H9 (cell line): ENCODE results near the gene EMB. TPM values are rescaled to one million over a fixed set of nuclear protein-coding genes. Genes with fewer than 3 reads are reported as not detected.
"Not testable (repeated sequence)": the region's sequence is repeated elsewhere in the genome, so short reads cannot be mapped to it uniquely, and the experiment has no call there.

ENCODE experiments used
- DNase-seq: peaks from one replicate; pipeline ENCODE4 v3.0.0-alpha.2; 2017
- H2AFZ ChIP-seq: one replicate; pipeline ENCODE4 v1.6.1; 2013; ENCODE audit warnings: mild to moderate bottlenecking, low read length, control low read depth, moderate library complexity
- H2AK5ac ChIP-seq: 2 replicates; pipeline ENCODE4 v1.6.1; 2013; ENCODE audit warnings: low read length, control low read depth, mixed read lengths; ENCODE audit not compliant: insufficient read length
- H2BK120ac ChIP-seq: one replicate; pipeline ENCODE4 v1.6.1; 2013; ENCODE audit warnings: low read depth, mild to moderate bottlenecking, low read length, control low read depth, inconsistent platforms; ENCODE audit not compliant: poor library complexity, severe bottlenecking
- H2BK12ac ChIP-seq: 2 replicates; pipeline ENCODE4 v1.6.1; 2013; ENCODE audit warnings: low read length, control low read depth, mixed read lengths, low read depth; ENCODE audit not compliant: insufficient read length
- H2BK15ac ChIP-seq: 2 replicates; pipeline ENCODE4 v1.6.1; 2013; ENCODE audit warnings: low read depth, low read length, control low read depth
- H2BK20ac ChIP-seq: one replicate; pipeline ENCODE4 v1.6.1; 2013; ENCODE audit warnings: low read depth, mild to moderate bottlenecking, low read length, control low read depth, inconsistent platforms; ENCODE audit not compliant: poor library complexity, severe bottlenecking
- H2BK5ac ChIP-seq: 2 replicates; pipeline ENCODE4 v1.6.1; 2013; ENCODE audit warnings: low read length, control low read depth, mixed read lengths; ENCODE audit not compliant: insufficient read length
- H3K14ac ChIP-seq: 2 replicates; pipeline ENCODE4 v1.6.1; 2013; ENCODE audit warnings: low read length, control low read depth; ENCODE audit not compliant: insufficient read depth
- H3K18ac ChIP-seq: 2 replicates; pipeline ENCODE4 v1.6.1; 2013; ENCODE audit warnings: low read depth, mild to moderate bottlenecking, mixed read lengths, low read length, control low read depth; ENCODE audit not compliant: insufficient read length
- H3K23ac ChIP-seq: 2 replicates; pipeline ENCODE4 v1.6.1; 2013; ENCODE audit warnings: low read length, control low read depth, mixed read lengths, low read depth; ENCODE audit not compliant: insufficient read length
- H3K23me2 ChIP-seq: 2 replicates; pipeline ENCODE4 v1.6.1; 2013; ENCODE audit warnings: low read depth, mild to moderate bottlenecking, mixed read lengths, low read length, control low read depth; ENCODE audit not compliant: insufficient read length, poor library complexity, severe bottlenecking
- H3K27ac ChIP-seq: 2 replicates; pipeline ENCODE4 v1.5.1; 2013; ENCODE audit warnings: low read length, control low read depth, mixed read lengths, low read depth; ENCODE audit not compliant: insufficient read length
- H3K27me3 ChIP-seq: 2 replicates; pipeline ENCODE4 v1.6.1; 2013; ENCODE audit warnings: low read length, control low read depth, inconsistent platforms; ENCODE audit not compliant: insufficient read depth
- H3K4ac ChIP-seq: 2 replicates; pipeline ENCODE4 v1.6.1; 2013; ENCODE audit warnings: low read depth, mild to moderate bottlenecking, control low read depth, inconsistent platforms, low read length, moderate library complexity
- H3K4me1 ChIP-seq: 2 replicates; pipeline ENCODE4 v1.6.1; 2013; ENCODE audit warnings: low read length, control low read depth, inconsistent platforms; ENCODE audit not compliant: insufficient read depth
- H3K4me2 ChIP-seq: 2 replicates; pipeline ENCODE4 v1.6.1; 2013; ENCODE audit warnings: low read length, control low read depth, mixed read lengths; ENCODE audit not compliant: insufficient read length, insufficient read depth
- H3K56ac ChIP-seq: 2 replicates; pipeline ENCODE4 v1.6.1; 2013; ENCODE audit warnings: low read depth, mild to moderate bottlenecking, mixed read lengths, low read length, control low read depth; ENCODE audit not compliant: insufficient read length
- H3K79me1 ChIP-seq: 2 replicates; pipeline ENCODE4 v1.6.1; 2013; ENCODE audit warnings: low read depth, mild to moderate bottlenecking, moderate library complexity, low read length, control low read depth, inconsistent platforms; ENCODE audit not compliant: insufficient read depth, poor library complexity, severe bottlenecking
- H3K79me2 ChIP-seq: 2 replicates; pipeline ENCODE4 v1.6.1; 2013; ENCODE audit warnings: low read length, control low read depth, inconsistent platforms; ENCODE audit not compliant: insufficient read depth
- H3K9ac ChIP-seq: 2 replicates; pipeline ENCODE4 v1.6.1; 2013; ENCODE audit warnings: low read length, control low read depth, mixed read lengths; ENCODE audit not compliant: insufficient read length; ENCODE audit errors: extremely low read depth
- H3K9me3 ChIP-seq: one replicate; pipeline ENCODE4 v1.6.1; 2013; ENCODE audit warnings: low read depth, low read length, inconsistent platforms; ENCODE audit not compliant: control insufficient read depth
- H3T11ph ChIP-seq: one replicate; pipeline ENCODE4 v1.6.1; 2013; ENCODE audit warnings: mild to moderate bottlenecking, low read length, control low read depth, inconsistent platforms
- H4K20me1 ChIP-seq: one replicate; pipeline ENCODE4 v1.6.1; 2013; ENCODE audit not compliant: control insufficient read depth, insufficient read length, insufficient read depth
- H4K5ac ChIP-seq: 2 replicates; pipeline ENCODE4 v1.6.1; 2013; ENCODE audit warnings: low read depth, mild to moderate bottlenecking, mixed read lengths, low read length, control low read depth; ENCODE audit not compliant: insufficient read length
- H4K8ac ChIP-seq: replicated peaks from 2 replicates; pipeline ENCODE4 v1.6.1; 2013; ENCODE audit warnings: low read length, control low read depth, mixed read lengths, low read depth; ENCODE audit not compliant: insufficient read length
- H4K91ac ChIP-seq: 2 replicates; pipeline ENCODE4 v1.6.1; 2013; ENCODE audit warnings: low read depth, mild to moderate bottlenecking, moderate library complexity, mixed read lengths, low read length, control low read depth; ENCODE audit not compliant: insufficient read length
- H3K27ac Mint-ChIP-seq, 3 experiments: 2 replicates in 2 of 3; 3 replicates in 1 of 3; pipeline ENCODE4 v1.8.0; 2020 to 2021; ENCODE audit warnings: mixed read lengths in 3 of 3, mild to moderate bottlenecking in 1 of 3, moderate library complexity in 1 of 3
- H3K27me3 Mint-ChIP-seq: 2 replicates; pipeline ENCODE4 v1.8.0; 2021; ENCODE audit warnings: low read depth, mild to moderate bottlenecking, moderate library complexity, mixed read lengths
- H3K36me3 Mint-ChIP-seq, 3 experiments: 2 replicates in 2 of 3; 3 replicates in 1 of 3; pipeline ENCODE4 v1.8.0; 2020 to 2021; ENCODE audit warnings: low read depth in 3 of 3, mixed read lengths in 3 of 3; ENCODE audit not compliant: insufficient read depth in 1 of 3
- H3K4me1 Mint-ChIP-seq, 2 experiments: 2 replicates each; pipeline ENCODE4 v1.8.0; 2020; ENCODE audit warnings: mixed read lengths in 2 of 2
- H3K4me3 Mint-ChIP-seq, 2 experiments: 2 replicates in 1 of 2; 3 replicates in 1 of 2; pipeline ENCODE4 v1.8.0; 2020 to 2021; ENCODE audit warnings: mild to moderate bottlenecking in 2 of 2, mixed read lengths in 2 of 2, moderate library complexity in 1 of 2
- H3K9me3 Mint-ChIP-seq, 2 experiments: 2 replicates in 1 of 2; 3 replicates in 1 of 2; pipeline ENCODE4 v1.8.0; 2020; ENCODE audit warnings: mild to moderate bottlenecking in 2 of 2, mixed read lengths in 2 of 2, moderate library complexity in 1 of 2
- WGBS: extraction: QIAGEN DNeasy Blood & Tissue Kit; methylation state at CpG from one replicate; pipeline ENCODE4 v1.1.7; 2013; ENCODE audit warnings: missing lambda C conversion rate, low lambda C conversion rate, mixed read lengths; ENCODE audit not compliant: insufficient read length; ENCODE audit errors: extremely low coverage; 5-methylcytosine and 5-hydroxymethylcytosine counted together
- total RNA-seq: library from RNA; stranded (reverse); gene quantifications from 2 replicates; pipeline ENCODE4 v1.2.1, GENCODE V29; 2021

EMB gene
- total RNA-seq, 1 experiment from 2014 or later: 39.4 TPM

- H2AFZ ChIP-seq, H3K79me1 ChIP-seq, H3K4me2 ChIP-seq, DNase-seq, H2AK5ac ChIP-seq, H3K23ac ChIP-seq, H3K23me2 ChIP-seq, H2BK120ac ChIP-seq, H3K4ac ChIP-seq, H4K20me1 ChIP-seq, H3K79me2 ChIP-seq, H3K18ac ChIP-seq, H3K9me3 ChIP-seq, H4K5ac ChIP-seq, H4K8ac ChIP-seq, H2BK12ac ChIP-seq, H3K4me1 ChIP-seq, H3K27ac ChIP-seq, H4K91ac ChIP-seq, H3K27me3 Mint-ChIP-seq, H2BK5ac ChIP-seq, H3K14ac ChIP-seq, H3K4me1 Mint-ChIP-seq, H3K56ac ChIP-seq, H3K9ac ChIP-seq, H3K27ac Mint-ChIP-seq, H2BK20ac ChIP-seq, H3T11ph ChIP-seq, H2BK15ac ChIP-seq, H3K27me3 ChIP-seq, H3K4me3 Mint-ChIP-seq: not testable (repeated sequence)
- peaks cover 10 to 18% (median 17%) of the 10 kb centered on the region in 3 experiments for H3K36me3 Mint-ChIP-seq
- H3K9me3 Mint-ChIP-seq: peaks cover 17 to 28% of the 10 kb centered on the region in 2 experiments
- WGBS: no CpG with 5 or more reads among the region's 3 CpGs
Observed at GRCh38 chr5:50392289-50392688, 48.8 kb downstream of the EMB start.

DNA sequence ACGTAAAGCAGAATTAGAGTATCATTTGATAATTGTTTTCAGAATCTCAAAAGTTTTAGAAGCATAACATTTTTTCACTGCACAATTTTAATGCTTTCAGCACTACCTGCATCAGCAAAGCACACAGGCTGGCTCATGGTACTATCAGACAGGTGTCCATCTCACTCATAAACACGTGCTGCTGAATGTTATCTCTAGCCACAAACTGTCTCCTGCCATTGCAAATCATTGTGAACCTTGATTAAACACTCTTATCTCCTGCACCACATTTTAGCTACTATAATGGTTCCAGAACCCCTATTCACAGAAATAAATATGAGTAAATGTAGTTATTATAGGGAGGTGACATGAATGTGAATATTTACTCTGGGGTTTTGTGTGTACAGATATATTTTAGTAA, 56.7 kb downstream of the EMB start:
- H3K27ac ChIP-seq, H3K4me3 Mint-ChIP-seq, H2AK5ac ChIP-seq, DNase-seq, H2BK12ac ChIP-seq, H3K27me3 ChIP-seq, H2BK20ac ChIP-seq, H3K23me2 ChIP-seq, H3K4me2 ChIP-seq, H3K9ac ChIP-seq, H3K27ac Mint-ChIP-seq, H4K5ac ChIP-seq, H2BK120ac ChIP-seq, H2BK15ac ChIP-seq, H4K8ac ChIP-seq, H3K4me1 ChIP-seq, H4K20me1 ChIP-seq, H2AFZ ChIP-seq, H3K56ac ChIP-seq, H3T11ph ChIP-seq, H3K14ac ChIP-seq, H4K91ac ChIP-seq, H3K18ac ChIP-seq, H3K4ac ChIP-seq, H3K4me1 Mint-ChIP-seq, H3K23ac ChIP-seq, H3K9me3 ChIP-seq, H3K79me2 ChIP-seq, H3K79me1 ChIP-seq, H3K27me3 Mint-ChIP-seq, H2BK5ac ChIP-seq: not testable (repeated sequence)
- peaks cover 30 to 42% of the 10 kb centered on the region in 2 experiments for H3K9me3 Mint-ChIP-seq
- peaks cover 13 to 14% (median 13%) of the 10 kb centered on the region in 3 experiments for H3K36me3 Mint-ChIP-seq
- WGBS: no CpG with 5 or more reads among the region's 2 CpGs
